ENCODE measurements around the gene DEPDC1. TPM values are rescaled to one million over a fixed set of nuclear protein-coding genes. Genes with fewer than 3 reads are reported as not detected.

The DEPDC1 gene
- total RNA-seq, 1 experiment from 2014 or later = 41.7 TPM

DNA sequence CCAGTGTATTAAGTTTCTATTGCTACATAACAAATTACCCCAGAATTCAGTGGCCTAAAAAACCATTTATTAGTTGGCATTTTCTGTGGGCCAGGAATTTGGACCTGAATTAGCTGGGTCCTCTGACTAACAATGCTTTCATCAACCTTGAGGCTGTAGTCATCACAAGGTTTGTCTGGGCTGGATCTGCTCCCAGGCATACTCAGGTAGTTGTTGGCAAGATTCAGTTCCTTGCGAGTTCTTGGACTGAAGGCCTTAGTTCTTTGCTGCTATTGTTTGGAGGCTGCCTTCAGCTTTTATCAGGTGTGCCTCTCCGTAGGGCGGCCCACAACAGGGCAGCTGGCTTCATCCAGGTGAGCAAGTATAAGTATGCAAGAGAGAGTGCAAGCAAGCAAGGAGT, 31.4 kb upstream of the DEPDC1 start:
- no peak for TF ChIP-seq CTCF (IDR thresholded peaks at IDR 0.05; ENCODE audit: unreplicated experiment)
- H3K27ac Mint-ChIP-seq (ENCODE audit: unreplicated experiment) = no peak overlapping the region
- H3K4me1 Mint-ChIP-seq (ENCODE audit: low read depth, unreplicated experiment) = peaks cover under 1% of the 10 kb centered on the region
- no peaks in the 10 kb centered on the region for H3K36me3 Mint-ChIP-seq (ENCODE audit: insufficient read depth, unreplicated experiment)
- no peak for DNase-seq
- H3K9me3 Mint-ChIP-seq (ENCODE audit: low read depth, unreplicated experiment) = peaks cover 4% of the 10 kb centered on the region
- no peaks in the 10 kb centered on the region for H3K27me3 Mint-ChIP-seq (ENCODE audit: unreplicated experiment)
- CTCF ChIA-PET = interaction anchor here (0.5 kb wide), 1 partner anchor 64 kb away, joined by 4 read pairs; no protein-coding TSS in a partner anchor
- no peak overlapping the region for H3K4me3 Mint-ChIP-seq (ENCODE audit: low read depth, unreplicated experiment)
- intact Hi-C loops (cut with micrococcal nuclease; ENCODE audit: unreplicated experiment) = no loop called here
- no TSS peak for BruUV-seq (replicated peaks)

DNA sequence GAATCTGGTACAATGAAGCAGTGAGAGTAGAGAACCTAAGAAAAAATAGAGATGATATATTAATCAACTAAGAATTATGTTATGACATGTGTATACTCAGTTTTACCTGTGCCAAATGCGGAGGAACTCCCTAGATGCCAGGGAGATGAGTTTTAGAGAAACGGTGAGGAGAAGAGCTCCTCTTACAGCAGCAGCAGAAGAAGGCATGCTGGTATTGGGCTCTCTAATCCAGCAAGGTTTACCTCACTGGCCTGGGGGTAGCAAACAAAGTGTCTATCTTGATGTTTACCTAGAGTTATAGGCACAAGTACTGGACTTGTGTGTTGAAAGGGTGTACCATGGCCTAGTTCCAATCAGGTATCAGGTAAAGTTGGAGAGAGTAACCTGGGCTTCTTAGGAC, 28.9 kb upstream of the DEPDC1 start:
- no peak for DNase-seq
- Mint-ChIP-seq H3K27ac (ENCODE audit: unreplicated experiment) (no peak overlapping the region), H3K9me3 (ENCODE audit: low read depth, unreplicated experiment) (no peaks in the 10 kb centered on the region), H3K4me3 (ENCODE audit: low read depth, unreplicated experiment) (no peak overlapping the region), H3K36me3 (ENCODE audit: insufficient read depth, unreplicated experiment) (no peaks in the 10 kb centered on the region), H3K4me1 (ENCODE audit: low read depth, unreplicated experiment) (no peaks in the 10 kb centered on the region), H3K27me3 (ENCODE audit: unreplicated experiment) (no peaks in the 10 kb centered on the region)
- CTCF ChIA-PET = no interaction called here
- no TSS peak for BruUV-seq (replicated peaks)
- TF ChIP-seq CTCF (IDR thresholded peaks at IDR 0.05; ENCODE audit: unreplicated experiment) = no peak
- intact Hi-C loops (cut with micrococcal nuclease; ENCODE audit: unreplicated experiment) = no loop called here

DNA sequence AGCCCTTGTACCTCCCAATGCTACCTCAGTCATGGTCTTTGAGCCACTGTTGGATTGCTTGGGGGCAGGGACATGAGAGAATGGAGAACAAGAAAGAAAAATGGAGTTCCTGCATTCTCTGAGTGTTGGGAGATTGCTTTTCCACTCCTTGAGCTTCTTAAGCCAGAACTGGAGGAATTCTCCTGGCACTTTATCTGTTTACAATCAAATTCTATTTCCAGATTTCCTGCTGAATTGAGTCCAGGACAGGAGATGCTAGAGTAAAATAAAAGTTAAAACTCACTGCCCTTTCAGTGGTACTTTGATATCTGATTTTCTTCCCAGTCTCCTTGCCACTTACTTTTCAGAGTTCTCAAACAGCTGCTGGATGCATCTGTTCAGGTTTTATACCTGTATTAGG, 24.4 kb upstream of the DEPDC1 start:
- BruUV-seq (replicated peaks) = no TSS peak
- CTCF ChIA-PET = no interaction called here
- Mint-ChIP-seq H3K27me3 (ENCODE audit: unreplicated experiment) (no peaks in the 10 kb centered on the region), H3K9me3 (ENCODE audit: low read depth, unreplicated experiment) (no peaks in the 10 kb centered on the region), H3K27ac (ENCODE audit: unreplicated experiment) (no peak overlapping the region), H3K4me1 (ENCODE audit: low read depth, unreplicated experiment) (peaks cover 2% of the 10 kb centered on the region), H3K4me3 (ENCODE audit: low read depth, unreplicated experiment) (no peak overlapping the region), H3K36me3 (ENCODE audit: insufficient read depth, unreplicated experiment) (no peaks in the 10 kb centered on the region)
- no peak for TF ChIP-seq CTCF (IDR thresholded peaks at IDR 0.05; ENCODE audit: unreplicated experiment)
- intact Hi-C loops (cut with micrococcal nuclease; ENCODE audit: unreplicated experiment) = no loop called here
- DNase-seq = no peak

DNA sequence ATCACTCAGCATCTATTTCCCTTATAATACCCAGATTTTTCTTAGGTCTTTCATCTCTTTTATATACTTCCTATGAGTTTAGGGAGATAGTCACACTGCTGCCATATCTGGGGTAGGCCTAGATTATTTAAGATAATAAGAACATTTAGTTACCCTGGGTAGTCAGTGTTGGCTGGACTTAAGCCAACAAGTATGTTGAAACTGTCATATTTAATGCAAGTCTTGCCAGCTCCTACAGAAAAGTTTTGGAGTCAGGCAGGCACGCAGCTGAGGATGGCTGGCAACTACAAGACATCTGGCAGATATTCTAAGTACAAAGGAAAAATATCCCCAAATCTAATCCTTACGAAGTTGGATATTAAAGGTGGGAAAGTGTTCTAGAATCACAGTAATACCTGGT, 19.2 kb upstream of the DEPDC1 start:
- no peak for DNase-seq
- H3K27ac Mint-ChIP-seq (ENCODE audit: unreplicated experiment) = no peak overlapping the region
- H3K27me3 Mint-ChIP-seq (ENCODE audit: unreplicated experiment) = no peaks in the 10 kb centered on the region
- no peaks in the 10 kb centered on the region for H3K36me3 Mint-ChIP-seq (ENCODE audit: insufficient read depth, unreplicated experiment)
- H3K9me3 Mint-ChIP-seq (ENCODE audit: low read depth, unreplicated experiment) = no peaks in the 10 kb centered on the region
- no peak for TF ChIP-seq CTCF (IDR thresholded peaks at IDR 0.05; ENCODE audit: unreplicated experiment)
- H3K4me1 Mint-ChIP-seq (ENCODE audit: low read depth, unreplicated experiment) = peaks cover 16% of the 10 kb centered on the region
- BruUV-seq (replicated peaks) = no TSS peak
- no peak overlapping the region for H3K4me3 Mint-ChIP-seq (ENCODE audit: low read depth, unreplicated experiment)
- CTCF ChIA-PET = no interaction called here
- intact Hi-C loops (cut with micrococcal nuclease; ENCODE audit: unreplicated experiment) = no loop called here

- peaks cover 13% of the 10 kb centered on the region for H3K4me1 Mint-ChIP-seq (ENCODE audit: low read depth, unreplicated experiment)
- no peak for DNase-seq
- no peaks in the 10 kb centered on the region for H3K36me3 Mint-ChIP-seq (ENCODE audit: insufficient read depth, unreplicated experiment)
- TF ChIP-seq CTCF (IDR thresholded peaks at IDR 0.05; ENCODE audit: unreplicated experiment) = no peak
- H3K27ac Mint-ChIP-seq (ENCODE audit: unreplicated experiment) = no peak overlapping the region
- CTCF ChIA-PET = no interaction called here
- H3K9me3 Mint-ChIP-seq (ENCODE audit: low read depth, unreplicated experiment) = no peaks in the 10 kb centered on the region
- intact Hi-C loops (cut with micrococcal nuclease; ENCODE audit: unreplicated experiment) = no loop called here
- no peak overlapping the region for H3K4me3 Mint-ChIP-seq (ENCODE audit: low read depth, unreplicated experiment)
- BruUV-seq (replicated peaks) = no TSS peak
- H3K27me3 Mint-ChIP-seq (ENCODE audit: unreplicated experiment) = no peaks in the 10 kb centered on the region
Measured at GRCh38 chr1:68511254-68511653, 14.4 kb upstream of the DEPDC1 start.

Data from Calu3 (cell line).